GM23338 (cell line): Measurements from ENCODE around the gene NEU2. TPM values are rescaled to one million over a fixed set of nuclear protein-coding genes. Genes with fewer than 3 reads are reported as not detected.

Experiments
- ATAC-seq: fragments of 200-7000 bp; cut with Tn5 transposase; 3 replicates; pipeline ENCODE4 v1.9.1; 2020
- DNase-seq: peaks from one replicate; pipeline ENCODE4 v3.0.0-alpha.2; 2015; ENCODE audit warnings: low spot score
- H2AFZ ChIP-seq: fragments of 200-600 bp; sonication (generic); 2 replicates; pipeline ENCODE4 v1.8.0; 2016; ENCODE audit warnings: antibody characterized with exemption, mild to moderate bottlenecking, moderate library complexity
- H3F3A ChIP-seq: fragments of 200-600 bp; sonication (generic); replicated peaks from 2 replicates; pipeline ENCODE4 v1.8.0; 2017; ENCODE audit warnings: antibody characterized with exemption, mixed run types, low read depth
- H3K27ac ChIP-seq: fragments of 200-600 bp; sonication (generic); 2 replicates; pipeline ENCODE4 v1.6.1; 2016; ENCODE audit warnings: low read depth
- H3K27me3 ChIP-seq: fragments of 200-600 bp; sonication (generic); 2 replicates; pipeline ENCODE4 v1.8.0; 2016; ENCODE audit warnings: mild to moderate bottlenecking, mixed run types, moderate library complexity; ENCODE audit not compliant: insufficient read depth
- H3K36me3 ChIP-seq: fragments of 200-600 bp; sonication (generic); 2 replicates; pipeline ENCODE4 v1.8.0; 2016; ENCODE audit warnings: mild to moderate bottlenecking; ENCODE audit not compliant: insufficient read depth
- H3K4me1 ChIP-seq: fragments of 200-600 bp; sonication (generic); 2 replicates; pipeline ENCODE4 v1.8.0; 2016; ENCODE audit warnings: mild to moderate bottlenecking, moderate library complexity; ENCODE audit not compliant: insufficient read depth
- H3K4me2 ChIP-seq: fragments of 200-600 bp; sonication (generic); 2 replicates; pipeline ENCODE4 v1.7.1; 2017; ENCODE audit warnings: mixed run types
- H3K4me3 ChIP-seq: fragments of 200-600 bp; sonication (generic); 2 replicates; pipeline ENCODE4 v1.6.1; 2016; ENCODE audit warnings: mixed run types
- H3K79me2 ChIP-seq: fragments of 200-600 bp; sonication (generic); replicated peaks from 2 replicates; pipeline ENCODE4 v1.8.0; 2017; ENCODE audit warnings: mild to moderate bottlenecking; ENCODE audit not compliant: insufficient read depth
- H3K9me2 ChIP-seq: fragments of 200-600 bp; sonication (generic); 2 replicates; pipeline ENCODE4 v1.8.0; 2017; ENCODE audit not compliant: insufficient read depth
- H4K20me1 ChIP-seq: fragments of 200-600 bp; sonication (generic); replicated peaks from 2 replicates; pipeline ENCODE4 v1.8.0; 2017; ENCODE audit warnings: mild to moderate bottlenecking; ENCODE audit not compliant: insufficient read depth
- H3K27ac Mint-ChIP-seq: 2 replicates; pipeline ENCODE4 v1.8.0; 2020; ENCODE audit warnings: inconsistent platforms, mild to moderate bottlenecking, moderate library complexity, mixed read lengths
- H3K27me3 Mint-ChIP-seq: 3 replicates; pipeline ENCODE4 v1.8.0; 2022; ENCODE audit warnings: low read depth, mild to moderate bottlenecking, moderate library complexity, mixed read lengths, inconsistent platforms; ENCODE audit not compliant: insufficient read depth, poor library complexity
- H3K36me3 Mint-ChIP-seq: 3 replicates; pipeline ENCODE4 v1.8.0; 2021; ENCODE audit warnings: low read depth, mild to moderate bottlenecking, inconsistent platforms, moderate library complexity, mixed read lengths
- H3K4me1 Mint-ChIP-seq: 3 replicates; pipeline ENCODE4 v1.8.0; 2020; ENCODE audit warnings: mild to moderate bottlenecking, inconsistent platforms, mixed read lengths
- H3K4me3 Mint-ChIP-seq: 3 replicates; pipeline ENCODE4 v1.8.0; 2021; ENCODE audit warnings: moderate library complexity, mild to moderate bottlenecking, inconsistent platforms, mixed read lengths
- H3K9me3 Mint-ChIP-seq: 3 replicates; pipeline ENCODE4 v1.8.0; 2020; ENCODE audit warnings: moderate library complexity, mild to moderate bottlenecking, inconsistent platforms, mixed read lengths
- CREB1 ChIP-seq: fragments of 250-450 bp; sonication (Bioruptor Pico); IDR thresholded peaks from 2 replicates; pipeline ENCODE4 v1.5.0; 2020; ENCODE audit warnings: low read depth, mild to moderate bottlenecking, moderate library complexity
- EZH2 ChIP-seq: fragments of 200-600 bp; sonication (generic); IDR thresholded peaks from one replicate; pipeline ENCODE4 v1.8.0; 2017; ENCODE audit warnings: antibody characterized with exemption, mild to moderate bottlenecking, low read depth; ENCODE audit not compliant: unreplicated experiment
- EZH2phosphoT487 ChIP-seq: fragments of 200-600 bp; sonication (generic); IDR thresholded peaks from one replicate; pipeline ENCODE4 v1.8.1; 2018; ENCODE audit warnings: antibody characterized with exemption; ENCODE audit not compliant: unreplicated experiment
- JUNB ChIP-seq: IDR thresholded peaks from one replicate; pipeline ENCODE4 v1.6.1; 2016; ENCODE audit warnings: antibody characterized with exemption; ENCODE audit not compliant: unreplicated experiment
- NANOG ChIP-seq: IDR thresholded peaks from 2 replicates; pipeline ENCODE4 v1.6.1; 2016; ENCODE audit warnings: antibody characterized with exemption, borderline replicate concordance
- POLR2AphosphoS5 ChIP-seq: IDR thresholded peaks from 2 replicates; pipeline ENCODE4 v1.6.1; 2016; ENCODE audit warnings: antibody characterized with exemption, low read depth
- STAT1 ChIP-seq: IDR thresholded peaks from one replicate; pipeline ENCODE4 v1.6.1; 2016; ENCODE audit warnings: antibody characterized with exemption; ENCODE audit not compliant: unreplicated experiment
- ZNF114 ChIP-seq: fragments of 250-450 bp; sonication (Bioruptor Pico); IDR thresholded peaks from 2 replicates; pipeline ENCODE4 v1.5.0; 2020; ENCODE audit warnings: mild to moderate bottlenecking, moderate library complexity
- ZNF331 ChIP-seq: fragments of 250-450 bp; sonication (Bioruptor Pico); IDR thresholded peaks from 2 replicates; pipeline ENCODE4 v1.5.0; 2020; ENCODE audit warnings: low read depth, mild to moderate bottlenecking, moderate library complexity
- polyA plus RNA-seq: library from polyadenylated mRNA; unstranded; fragments of >200 nt; fragmentation: Nextera tagmentation; extraction: Ambion mirVana; gene quantifications from 2 replicates; pipeline ENCODE4 v1.2.1, GENCODE V29; 2016
- total RNA-seq: library from RNA; depleted of rRNA; stranded (reverse); fragments of >200 nt; shearing (Covaris generic); gene quantifications from 2 replicates; pipeline ENCODE4 v1.2.3, GENCODE V29; 2014
- TF ChIP-seq, protein P1 (sequence below): fragments of 250-450 bp; sonication (Bioruptor Pico); IDR thresholded peaks from 2 replicates; pipeline ENCODE4 v1.5.0; 2020; ENCODE audit warnings: mild to moderate bottlenecking, moderate library complexity
- TF ChIP-seq, protein P2 (sequence below), 2 experiments: fragments of 200-600 bp in 1 of 2; sonication (generic) in 1 of 2; conservative IDR thresholded peaks; 2 replicates each; pipeline versions ENCODE4 v1.5.1 to v1.6.1; 2016 to 2017; ENCODE audit warnings: antibody characterized with exemption in 2 of 2, low read depth in 2 of 2, mild to moderate bottlenecking in 2 of 2, moderate library complexity in 1 of 2
- TF ChIP-seq, protein P3 (sequence below): IDR thresholded peaks from 2 replicates; pipeline ENCODE4 v1.6.1; 2016; ENCODE audit warnings: antibody characterized with exemption
- TF ChIP-seq, protein P4 (sequence below): IDR thresholded peaks from one replicate; pipeline ENCODE4 v1.6.1; 2018; ENCODE audit warnings: antibody characterized with exemption; ENCODE audit not compliant: unreplicated experiment

Gene NEU2
- total and polyA plus RNA-seq, 2 experiments from 2014 or later, result not detected

DNA sequence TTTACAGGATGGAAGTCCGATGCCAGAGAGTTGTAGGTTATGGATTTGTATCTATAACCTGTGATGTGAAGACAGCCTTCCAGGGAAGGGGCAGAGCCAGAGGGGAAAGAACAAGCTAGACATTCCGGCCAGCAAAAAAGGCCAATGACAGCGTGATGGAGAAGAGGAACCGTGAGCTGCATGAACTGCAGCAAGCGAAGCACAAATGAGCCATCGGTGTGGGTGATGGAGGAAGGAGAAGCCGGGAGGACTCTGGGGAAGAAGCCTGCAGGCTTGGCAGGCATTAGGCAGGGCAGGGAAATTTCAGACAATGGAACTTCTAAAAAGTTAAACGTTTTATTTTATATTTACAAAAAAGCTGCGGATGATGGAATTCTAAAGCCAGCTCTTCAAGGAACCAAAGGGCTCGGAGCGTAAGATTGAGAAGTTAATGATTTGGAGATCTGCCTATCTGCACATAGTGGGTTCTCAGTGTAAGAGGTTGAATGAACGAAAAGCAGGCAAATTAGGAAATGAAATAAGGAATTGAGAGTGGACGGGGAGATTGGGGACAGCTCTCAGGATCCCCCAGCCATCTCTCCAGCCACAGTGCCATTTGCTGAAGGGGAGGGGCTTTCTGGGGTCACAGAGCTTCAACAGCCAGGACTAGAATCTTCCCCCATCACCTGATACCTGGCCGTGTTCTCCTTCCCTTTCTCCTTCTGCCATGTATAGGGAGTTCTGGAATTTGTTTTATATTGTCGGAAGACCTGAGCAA is 47.8 kb upstream of the NEU2 start:
- Histone ChIP-seq H3K4me3 (no peak overlapping the region), H3K36me3 (no peaks in the 10 kb centered on the region), H3F3A (no peaks in the 10 kb centered on the region), H3K79me2 (no peaks in the 10 kb centered on the region), H3K27ac (no peak overlapping the region), H3K4me2 (no peak overlapping the region), H3K27me3 (no peaks in the 10 kb centered on the region), H2AFZ (no peak overlapping the region), H3K9me2 (0 out of 2 replicates have a peak, but pooled peaks cover 3% of the 10 kb centered on the region), H3K4me1 (peaks cover 11% of the 10 kb centered on the region), H4K20me1 (no peaks in the 10 kb centered on the region)
- H3K27ac Mint-ChIP-seq, result no peak overlapping the region
- ATAC-seq (no peak), DNase-seq (no peak)
- H3K9me3 Mint-ChIP-seq, result peaks cover 8% of the 10 kb centered on the region
- H3K36me3 Mint-ChIP-seq, result no peaks in the 10 kb centered on the region
- H3K4me1 Mint-ChIP-seq, result peaks cover 32% of the 10 kb centered on the region
- no peak for TF ChIP-seq EZH2
- TF ChIP-seq, protein P1, sequence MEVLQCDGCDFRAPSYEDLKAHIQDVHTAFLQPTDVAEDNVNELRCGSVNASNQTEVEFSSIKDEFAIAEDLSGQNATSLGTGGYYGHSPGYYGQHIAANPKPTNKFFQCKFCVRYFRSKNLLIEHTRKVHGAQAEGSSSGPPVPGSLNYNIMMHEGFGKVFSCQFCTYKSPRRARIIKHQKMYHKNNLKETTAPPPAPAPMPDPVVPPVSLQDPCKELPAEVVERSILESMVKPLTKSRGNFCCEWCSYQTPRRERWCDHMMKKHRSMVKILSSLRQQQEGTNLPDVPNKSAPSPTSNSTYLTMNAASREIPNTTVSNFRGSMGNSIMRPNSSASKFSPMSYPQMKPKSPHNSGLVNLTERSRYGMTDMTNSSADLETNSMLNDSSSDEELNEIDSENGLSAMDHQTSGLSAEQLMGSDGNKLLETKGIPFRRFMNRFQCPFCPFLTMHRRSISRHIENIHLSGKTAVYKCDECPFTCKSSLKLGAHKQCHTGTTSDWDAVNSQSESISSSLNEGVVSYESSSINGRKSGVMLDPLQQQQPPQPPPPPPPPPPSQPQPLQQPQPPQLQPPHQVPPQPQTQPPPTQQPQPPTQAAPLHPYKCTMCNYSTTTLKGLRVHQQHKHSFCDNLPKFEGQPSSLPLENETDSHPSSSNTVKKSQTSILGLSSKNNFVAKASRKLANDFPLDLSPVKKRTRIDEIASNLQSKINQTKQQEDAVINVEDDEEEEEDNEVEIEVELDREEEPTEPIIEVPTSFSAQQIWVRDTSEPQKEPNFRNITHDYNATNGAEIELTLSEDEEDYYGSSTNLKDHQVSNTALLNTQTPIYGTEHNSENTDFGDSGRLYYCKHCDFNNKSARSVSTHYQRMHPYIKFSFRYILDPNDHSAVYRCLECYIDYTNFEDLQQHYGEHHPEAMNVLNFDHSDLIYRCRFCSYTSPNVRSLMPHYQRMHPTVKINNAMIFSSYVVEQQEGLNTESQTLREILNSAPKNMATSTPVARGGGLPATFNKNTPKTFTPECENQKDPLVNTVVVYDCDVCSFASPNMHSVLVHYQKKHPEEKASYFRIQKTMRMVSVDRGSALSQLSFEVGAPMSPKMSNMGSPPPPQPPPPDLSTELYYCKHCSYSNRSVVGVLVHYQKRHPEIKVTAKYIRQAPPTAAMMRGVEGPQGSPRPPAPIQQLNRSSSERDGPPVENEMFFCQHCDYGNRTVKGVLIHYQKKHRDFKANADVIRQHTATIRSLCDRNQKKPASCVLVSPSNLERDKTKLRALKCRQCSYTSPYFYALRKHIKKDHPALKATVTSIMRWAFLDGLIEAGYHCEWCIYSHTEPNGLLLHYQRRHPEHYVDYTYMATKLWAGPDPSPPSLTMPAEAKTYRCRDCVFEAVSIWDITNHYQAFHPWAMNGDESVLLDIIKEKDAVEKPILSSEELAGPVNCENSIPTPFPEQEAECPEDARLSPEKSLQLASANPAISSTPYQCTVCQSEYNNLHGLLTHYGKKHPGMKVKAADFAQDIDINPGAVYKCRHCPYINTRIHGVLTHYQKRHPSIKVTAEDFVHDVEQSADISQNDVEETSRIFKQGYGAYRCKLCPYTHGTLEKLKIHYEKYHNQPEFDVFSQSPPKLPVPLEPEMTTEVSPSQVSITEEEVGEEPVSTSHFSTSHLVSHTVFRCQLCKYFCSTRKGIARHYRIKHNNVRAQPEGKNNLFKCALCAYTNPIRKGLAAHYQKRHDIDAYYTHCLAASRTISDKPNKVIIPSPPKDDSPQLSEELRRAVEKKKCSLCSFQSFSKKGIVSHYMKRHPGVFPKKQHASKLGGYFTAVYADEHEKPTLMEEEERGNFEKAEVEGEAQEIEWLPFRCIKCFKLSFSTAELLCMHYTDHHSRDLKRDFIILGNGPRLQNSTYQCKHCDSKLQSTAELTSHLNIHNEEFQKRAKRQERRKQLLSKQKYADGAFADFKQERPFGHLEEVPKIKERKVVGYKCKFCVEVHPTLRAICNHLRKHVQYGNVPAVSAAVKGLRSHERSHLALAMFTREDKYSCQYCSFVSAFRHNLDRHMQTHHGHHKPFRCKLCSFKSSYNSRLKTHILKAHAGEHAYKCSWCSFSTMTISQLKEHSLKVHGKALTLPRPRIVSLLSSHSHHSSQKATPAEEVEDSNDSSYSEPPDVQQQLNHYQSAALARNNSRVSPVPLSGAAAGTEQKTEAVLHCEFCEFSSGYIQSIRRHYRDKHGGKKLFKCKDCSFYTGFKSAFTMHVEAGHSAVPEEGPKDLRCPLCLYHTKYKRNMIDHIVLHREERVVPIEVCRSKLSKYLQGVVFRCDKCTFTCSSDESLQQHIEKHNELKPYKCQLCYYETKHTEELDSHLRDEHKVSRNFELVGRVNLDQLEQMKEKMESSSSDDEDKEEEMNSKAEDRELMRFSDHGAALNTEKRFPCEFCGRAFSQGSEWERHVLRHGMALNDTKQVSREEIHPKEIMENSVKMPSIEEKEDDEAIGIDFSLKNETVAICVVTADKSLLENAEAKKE (CRISPR knock-in tag), result no peak
- no peak for TF ChIP-seq POLR2AphosphoS5
- TF ChIP-seq, protein P2, sequence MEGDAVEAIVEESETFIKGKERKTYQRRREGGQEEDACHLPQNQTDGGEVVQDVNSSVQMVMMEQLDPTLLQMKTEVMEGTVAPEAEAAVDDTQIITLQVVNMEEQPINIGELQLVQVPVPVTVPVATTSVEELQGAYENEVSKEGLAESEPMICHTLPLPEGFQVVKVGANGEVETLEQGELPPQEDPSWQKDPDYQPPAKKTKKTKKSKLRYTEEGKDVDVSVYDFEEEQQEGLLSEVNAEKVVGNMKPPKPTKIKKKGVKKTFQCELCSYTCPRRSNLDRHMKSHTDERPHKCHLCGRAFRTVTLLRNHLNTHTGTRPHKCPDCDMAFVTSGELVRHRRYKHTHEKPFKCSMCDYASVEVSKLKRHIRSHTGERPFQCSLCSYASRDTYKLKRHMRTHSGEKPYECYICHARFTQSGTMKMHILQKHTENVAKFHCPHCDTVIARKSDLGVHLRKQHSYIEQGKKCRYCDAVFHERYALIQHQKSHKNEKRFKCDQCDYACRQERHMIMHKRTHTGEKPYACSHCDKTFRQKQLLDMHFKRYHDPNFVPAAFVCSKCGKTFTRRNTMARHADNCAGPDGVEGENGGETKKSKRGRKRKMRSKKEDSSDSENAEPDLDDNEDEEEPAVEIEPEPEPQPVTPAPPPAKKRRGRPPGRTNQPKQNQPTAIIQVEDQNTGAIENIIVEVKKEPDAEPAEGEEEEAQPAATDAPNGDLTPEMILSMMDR (conservative IDR thresholded peaks at IDR 0.05; ENCODE audit: low read depth in 2 of 2), result no peak
- TF ChIP-seq STAT1, result no peak
- no peak for TF ChIP-seq ZNF331
- TF ChIP-seq, protein P3, sequence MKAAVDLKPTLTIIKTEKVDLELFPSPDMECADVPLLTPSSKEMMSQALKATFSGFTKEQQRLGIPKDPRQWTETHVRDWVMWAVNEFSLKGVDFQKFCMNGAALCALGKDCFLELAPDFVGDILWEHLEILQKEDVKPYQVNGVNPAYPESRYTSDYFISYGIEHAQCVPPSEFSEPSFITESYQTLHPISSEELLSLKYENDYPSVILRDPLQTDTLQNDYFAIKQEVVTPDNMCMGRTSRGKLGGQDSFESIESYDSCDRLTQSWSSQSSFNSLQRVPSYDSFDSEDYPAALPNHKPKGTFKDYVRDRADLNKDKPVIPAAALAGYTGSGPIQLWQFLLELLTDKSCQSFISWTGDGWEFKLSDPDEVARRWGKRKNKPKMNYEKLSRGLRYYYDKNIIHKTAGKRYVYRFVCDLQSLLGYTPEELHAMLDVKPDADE, result no peak
- TF ChIP-seq JUNB, result no peak
- no peak for TF ChIP-seq EZH2phosphoT487
- TF ChIP-seq CREB1 (CRISPR knock-in tag), result no peak
- no peak for TF ChIP-seq NANOG
- TF ChIP-seq, protein P4, sequence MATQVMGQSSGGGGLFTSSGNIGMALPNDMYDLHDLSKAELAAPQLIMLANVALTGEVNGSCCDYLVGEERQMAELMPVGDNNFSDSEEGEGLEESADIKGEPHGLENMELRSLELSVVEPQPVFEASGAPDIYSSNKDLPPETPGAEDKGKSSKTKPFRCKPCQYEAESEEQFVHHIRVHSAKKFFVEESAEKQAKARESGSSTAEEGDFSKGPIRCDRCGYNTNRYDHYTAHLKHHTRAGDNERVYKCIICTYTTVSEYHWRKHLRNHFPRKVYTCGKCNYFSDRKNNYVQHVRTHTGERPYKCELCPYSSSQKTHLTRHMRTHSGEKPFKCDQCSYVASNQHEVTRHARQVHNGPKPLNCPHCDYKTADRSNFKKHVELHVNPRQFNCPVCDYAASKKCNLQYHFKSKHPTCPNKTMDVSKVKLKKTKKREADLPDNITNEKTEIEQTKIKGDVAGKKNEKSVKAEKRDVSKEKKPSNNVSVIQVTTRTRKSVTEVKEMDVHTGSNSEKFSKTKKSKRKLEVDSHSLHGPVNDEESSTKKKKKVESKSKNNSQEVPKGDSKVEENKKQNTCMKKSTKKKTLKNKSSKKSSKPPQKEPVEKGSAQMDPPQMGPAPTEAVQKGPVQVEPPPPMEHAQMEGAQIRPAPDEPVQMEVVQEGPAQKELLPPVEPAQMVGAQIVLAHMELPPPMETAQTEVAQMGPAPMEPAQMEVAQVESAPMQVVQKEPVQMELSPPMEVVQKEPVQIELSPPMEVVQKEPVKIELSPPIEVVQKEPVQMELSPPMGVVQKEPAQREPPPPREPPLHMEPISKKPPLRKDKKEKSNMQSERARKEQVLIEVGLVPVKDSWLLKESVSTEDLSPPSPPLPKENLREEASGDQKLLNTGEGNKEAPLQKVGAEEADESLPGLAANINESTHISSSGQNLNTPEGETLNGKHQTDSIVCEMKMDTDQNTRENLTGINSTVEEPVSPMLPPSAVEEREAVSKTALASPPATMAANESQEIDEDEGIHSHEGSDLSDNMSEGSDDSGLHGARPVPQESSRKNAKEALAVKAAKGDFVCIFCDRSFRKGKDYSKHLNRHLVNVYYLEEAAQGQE, result no peak
- no peak for TF ChIP-seq ZNF114 (CRISPR knock-in tag)
- H3K27me3 Mint-ChIP-seq, result peaks cover 10% of the 10 kb centered on the region
- H3K4me3 Mint-ChIP-seq, result no peak overlapping the region
